Measurements from ENCODE around the gene S100B. TPM values are rescaled to one million over a fixed set of nuclear protein-coding genes. Genes with fewer than 3 reads are reported as not detected.

The S100B gene
- total and polyA plus RNA-seq, 2 donors = 36.5 to 46.3 TPM

- H3K9me3 ChIP-seq (ENCODE audit: control insufficient read depth in 2 of 2, insufficient read depth in 1 of 2, low read length in 1 of 2) = no peaks in the 10 kb centered on the region
- H3K36me3 ChIP-seq (ENCODE audit: control insufficient read depth in 2 of 2, insufficient read depth in 2 of 2, low read length in 1 of 2) = peaks cover 48 to 55% of the 10 kb centered on the region in 2 donors
- no peaks in the 10 kb centered on the region for H3K27me3 ChIP-seq (ENCODE audit: control insufficient read depth in 2 of 2, insufficient read depth in 1 of 2, low read length in 1 of 2)
- 81% methylated on average over 12 of the region's 12 CpGs for WGBS
- H3K27ac ChIP-seq (ENCODE audit: low read depth in 1 of 2, low read length in 1 of 2) = no peak overlapping the region
- no peak overlapping the region for H3K4me3 ChIP-seq (ENCODE audit: low read length in 2 of 2)
- H3K4me1 ChIP-seq (ENCODE audit: control insufficient read depth in 2 of 2, insufficient read depth in 2 of 2, low read length in 2 of 2) = no peaks in the 10 kb centered on the region
- no peak for DNase-seq (ENCODE audit: low read depth in 6 of 9, low spot score in 9 of 9)
These were observed 38.7 kb upstream of the S100B start for GRCh38 chr21:46643379-46644177.

GRCh38 chr21:46641656-46642055, 36.8 kb upstream of the S100B start:
- Histone ChIP-seq H3K4me1 (ENCODE audit: control insufficient read depth in 2 of 2, insufficient read depth in 2 of 2, low read length in 2 of 2) (peaks cover 0 to 2% of the 10 kb centered on the region in 2 donors), H3K4me3 (ENCODE audit: low read length in 2 of 2) (no peak overlapping the region), H3K27me3 (ENCODE audit: control insufficient read depth in 2 of 2, insufficient read depth in 1 of 2, low read length in 1 of 2) (no peaks in the 10 kb centered on the region), H3K9me3 (ENCODE audit: control insufficient read depth in 2 of 2, insufficient read depth in 1 of 2, low read length in 1 of 2) (no peaks in the 10 kb centered on the region), H3K27ac (ENCODE audit: low read depth in 1 of 2, low read length in 1 of 2) (no peak overlapping the region), H3K36me3 (ENCODE audit: control insufficient read depth in 2 of 2, insufficient read depth in 2 of 2, low read length in 1 of 2) (peaks cover 41 to 48% of the 10 kb centered on the region in 2 donors)
- 90% methylated on average over 8 of the region's 8 CpGs for WGBS
- DNase-seq (ENCODE audit: low read depth in 6 of 9, low spot score in 9 of 9) = no peak

- DNase-seq (ENCODE audit: low read depth in 6 of 9, low spot score in 9 of 9) = peak in 1 of 9 donors; percentile 15
- H3K36me3 ChIP-seq (ENCODE audit: control insufficient read depth in 2 of 2, insufficient read depth in 2 of 2, low read length in 1 of 2) = peaks cover 30 to 34% of the 10 kb centered on the region in 2 donors
- H3K4me1 ChIP-seq (ENCODE audit: control insufficient read depth in 2 of 2, insufficient read depth in 2 of 2, low read length in 2 of 2) = peaks cover 3 to 10% of the 10 kb centered on the region in 2 donors
These were observed 34.9 kb upstream of the S100B start for GRCh38 chr21:46639489-46640386.

GRCh38 chr21:46637952-46638746, 33.3 kb upstream of the S100B start:
- DNase-seq (ENCODE audit: low read depth in 6 of 9, low spot score in 9 of 9) = no peak
- no peaks in the 10 kb centered on the region for H3K27me3 ChIP-seq (ENCODE audit: control insufficient read depth in 2 of 2, insufficient read depth in 1 of 2, low read length in 1 of 2)
- WGBS = 82% methylated on average over 3 of the region's 3 CpGs
- H3K27ac ChIP-seq (ENCODE audit: low read depth in 1 of 2, low read length in 1 of 2) = peak overlapping the region in 1 of 2 donors; percentile 43
- peak overlapping the region in 1 of 2 donors; percentile 4 for H3K4me3 ChIP-seq (ENCODE audit: low read length in 2 of 2)
- no peaks in the 10 kb centered on the region for H3K9me3 ChIP-seq (ENCODE audit: control insufficient read depth in 2 of 2, insufficient read depth in 1 of 2, low read length in 1 of 2)
- peaks cover 3 to 26% of the 10 kb centered on the region in 2 donors for H3K4me1 ChIP-seq (ENCODE audit: control insufficient read depth in 2 of 2, insufficient read depth in 2 of 2, low read length in 2 of 2)
- H3K36me3 ChIP-seq (ENCODE audit: control insufficient read depth in 2 of 2, insufficient read depth in 2 of 2, low read length in 1 of 2) = peaks cover 16 to 20% of the 10 kb centered on the region in 2 donors

More at GRCh38 chr21:46639489-46640386, 34.9 kb upstream of the S100B start:
- Histone ChIP-seq H3K27ac (ENCODE audit: low read depth in 1 of 2, low read length in 1 of 2) (no peak overlapping the region), H3K9me3 (ENCODE audit: control insufficient read depth in 2 of 2, insufficient read depth in 1 of 2, low read length in 1 of 2) (no peaks in the 10 kb centered on the region), H3K4me3 (ENCODE audit: low read length in 2 of 2) (no peak overlapping the region), H3K27me3 (ENCODE audit: control insufficient read depth in 2 of 2, insufficient read depth in 1 of 2, low read length in 1 of 2) (no peaks in the 10 kb centered on the region)
- WGBS = 94% methylated on average over 8 of the region's 8 CpGs

GRCh38 chr21:46636550-46637285, 31.8 kb upstream of the S100B start:
- DNase-seq (ENCODE audit: low read depth in 6 of 9, low spot score in 9 of 9) = peak in 1 of 9 donors; percentile 35
- peaks cover 3 to 29% of the 10 kb centered on the region in 2 donors for H3K4me1 ChIP-seq (ENCODE audit: control insufficient read depth in 2 of 2, insufficient read depth in 2 of 2, low read length in 2 of 2)
- H3K27me3 ChIP-seq (ENCODE audit: control insufficient read depth in 2 of 2, insufficient read depth in 1 of 2, low read length in 1 of 2) = no peaks in the 10 kb centered on the region
- H3K27ac ChIP-seq (ENCODE audit: low read depth in 1 of 2, low read length in 1 of 2) = peak overlapping the region in 1 of 2 donors; percentile 92
- H3K9me3 ChIP-seq (ENCODE audit: control insufficient read depth in 2 of 2, insufficient read depth in 1 of 2, low read length in 1 of 2) = no peaks in the 10 kb centered on the region
- H3K4me3 ChIP-seq (ENCODE audit: low read length in 2 of 2) = peak overlapping the region; percentile 99 to 100
- 85% methylated on average over 7 of the region's 7 CpGs for WGBS
- peaks cover 8 to 15% of the 10 kb centered on the region in 2 donors for H3K36me3 ChIP-seq (ENCODE audit: control insufficient read depth in 2 of 2, insufficient read depth in 2 of 2, low read length in 1 of 2)

GRCh38 chr21:46636181-46636512, 31.3 kb upstream of the S100B start:
- peak overlapping the region; percentile 99 to 100 for H3K4me3 ChIP-seq (ENCODE audit: low read length in 2 of 2)
- H3K27me3 ChIP-seq (ENCODE audit: control insufficient read depth in 2 of 2, insufficient read depth in 1 of 2, low read length in 1 of 2) = no peaks in the 10 kb centered on the region
- 23% methylated on average over 8 of the region's 8 CpGs for WGBS
- peaks cover 3 to 29% of the 10 kb centered on the region in 2 donors for H3K4me1 ChIP-seq (ENCODE audit: control insufficient read depth in 2 of 2, insufficient read depth in 2 of 2, low read length in 2 of 2)
- DNase-seq (ENCODE audit: low read depth in 6 of 9, low spot score in 9 of 9) = no peak
- peaks cover 3 to 12% of the 10 kb centered on the region in 2 donors for H3K36me3 ChIP-seq (ENCODE audit: control insufficient read depth in 2 of 2, insufficient read depth in 2 of 2, low read length in 1 of 2)
- peak overlapping the region; percentile 92 to 95 for H3K27ac ChIP-seq (ENCODE audit: low read depth in 1 of 2, low read length in 1 of 2)
- H3K9me3 ChIP-seq (ENCODE audit: control insufficient read depth in 2 of 2, insufficient read depth in 1 of 2, low read length in 1 of 2) = no peaks in the 10 kb centered on the region

- H3K4me1 ChIP-seq (ENCODE audit: control insufficient read depth in 2 of 2, insufficient read depth in 2 of 2, low read length in 2 of 2) = peaks cover 3 to 29% of the 10 kb centered on the region in 2 donors
- no peaks in the 10 kb centered on the region for H3K27me3 ChIP-seq (ENCODE audit: control insufficient read depth in 2 of 2, insufficient read depth in 1 of 2, low read length in 1 of 2)
- WGBS = under 1% methylated on average over 90 of the region's 90 CpGs
- H3K36me3 ChIP-seq (ENCODE audit: control insufficient read depth in 2 of 2, insufficient read depth in 2 of 2, low read length in 1 of 2) = peaks cover 0 to 9% of the 10 kb centered on the region in 2 donors
- peak within 1 kb of the TSS; percentile 99 to 100 for H3K4me3 ChIP-seq (ENCODE audit: low read length in 2 of 2)
- no peaks in the 10 kb centered on the region for H3K9me3 ChIP-seq (ENCODE audit: control insufficient read depth in 2 of 2, insufficient read depth in 1 of 2, low read length in 1 of 2)
- peak; percentile 90 to 99 (median 97) for DNase-seq (ENCODE audit: low read depth in 6 of 9, low spot score in 9 of 9)
- peak within 1 kb of the TSS; percentile 98 to 100 for H3K27ac ChIP-seq (ENCODE audit: low read depth in 1 of 2, low read length in 1 of 2)
These were observed 30.7 kb upstream of the S100B start, which contains the start of gene PRMT2 for GRCh38 chr21:46635324-46636180. PRMT2 (plus strand) TSS chr21:46635674; CDS start chr21:46636952, 1,278 bp downstream.
